Colonic mucosa (tissue), 4 donors: ENCODE measurements around the gene HASPIN. TPM values are rescaled to one million over a fixed set of nuclear protein-coding genes. Genes with fewer than 3 reads are reported as not detected.
"Not testable (repeated sequence)": the region's sequence is repeated elsewhere in the genome, so short reads cannot be mapped to it uniquely, and the experiment has no call there.

Source experiments
- DNase-seq: peaks from one replicate; pipeline ENCODE4 v3.0.0-alpha.2; 2020
- H3K27ac ChIP-seq: fragments of 200-600 bp; one replicate; pipeline ENCODE4 v1.8.0; 2021
- H3K27me3 ChIP-seq: fragments of 200-600 bp; one replicate; pipeline ENCODE4 v1.8.0; 2021
- H3K36me3 ChIP-seq: fragments of 200-600 bp; one replicate; pipeline ENCODE4 v1.8.0; 2021
- H3K4me1 ChIP-seq: fragments of 200-600 bp; one replicate; pipeline ENCODE4 v1.8.0; 2021; ENCODE audit warnings: mild to moderate bottlenecking
- H3K4me3 ChIP-seq: fragments of 200-600 bp; one replicate; pipeline ENCODE4 v1.8.0; 2021
- H3K9ac ChIP-seq, 2 donors: one replicate each; pipeline ENCODE4 v1.7.0; 2013; ENCODE audit warnings: control low read depth in 2 of 2, low read depth in 2 of 2, low read length in 2 of 2
- H3K9me3 ChIP-seq: fragments of 200-600 bp; one replicate; pipeline ENCODE4 v1.8.0; 2021
- intact Hi-C: fragments of 100-400 bp; cut with DNase I; formaldehyde crosslinking; loops from one replicate; pipeline ENCODE4 v1.14.1; 2022
- total RNA-seq, 2 donors: library from RNA; stranded (reverse); fragmentation: NEBNext Ultra II Directional in 1 of 2; extraction: Animal tissue kit (Norgen Biotek cat#: 25700) in 1 of 2; gene quantifications; one replicate each; pipeline ENCODE4 v1.2.1, GENCODE V29; 2021
- TF ChIP-seq, protein P1 (sequence below): fragments of 200-600 bp; IDR thresholded peaks from one replicate; pipeline ENCODE4 v1.8.0; 2022; ENCODE audit warnings: antibody characterized with exemption, mild to moderate bottlenecking
- donor health status: healthy.
- donor health status: DM: no; HTN: no; CAD: no.
- donor health status: DM: no; HTN: no; CAD: no.

HASPIN gene
- total RNA-seq, 2 donors from 2014 or later, result 2.6 to 13.2 TPM

DNA sequence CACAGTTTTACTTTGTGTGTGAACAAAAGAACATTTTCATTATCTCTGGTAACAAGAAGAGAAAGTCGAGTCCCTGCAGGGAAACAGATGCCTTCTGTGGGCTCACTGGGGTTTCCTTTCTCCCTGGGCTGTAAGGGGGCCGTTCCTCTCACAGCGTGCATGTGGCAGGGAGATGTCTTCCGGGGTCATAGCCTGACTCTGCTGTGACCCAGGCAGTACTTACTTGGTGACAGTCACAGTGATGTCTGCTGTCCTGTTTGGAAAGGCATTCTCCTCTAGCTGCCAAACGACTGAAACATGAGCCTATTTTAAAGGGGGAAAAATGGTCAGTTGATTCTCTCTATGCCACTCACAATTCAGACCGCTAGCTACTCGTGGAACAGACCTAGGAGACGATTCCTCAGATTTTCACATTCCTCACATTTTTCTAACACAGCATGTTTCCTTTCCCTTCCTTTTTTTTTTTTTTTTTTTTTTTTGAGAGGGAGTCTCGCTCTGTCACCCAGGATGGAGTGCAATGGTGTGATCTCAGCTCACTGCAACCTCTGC, 7.3 kb downstream of the HASPIN start:
- no peak for DNase-seq
- Histone ChIP-seq H3K4me3 (no peak overlapping the region), H3K9ac (no peak overlapping the region), H3K9me3 (no peaks in the 10 kb centered on the region), H3K27ac (no peak overlapping the region), H3K36me3 (no peaks in the 10 kb centered on the region), H3K27me3 (no peaks in the 10 kb centered on the region), H3K4me1 (no peaks in the 10 kb centered on the region)
- TF ChIP-seq, protein P1, sequence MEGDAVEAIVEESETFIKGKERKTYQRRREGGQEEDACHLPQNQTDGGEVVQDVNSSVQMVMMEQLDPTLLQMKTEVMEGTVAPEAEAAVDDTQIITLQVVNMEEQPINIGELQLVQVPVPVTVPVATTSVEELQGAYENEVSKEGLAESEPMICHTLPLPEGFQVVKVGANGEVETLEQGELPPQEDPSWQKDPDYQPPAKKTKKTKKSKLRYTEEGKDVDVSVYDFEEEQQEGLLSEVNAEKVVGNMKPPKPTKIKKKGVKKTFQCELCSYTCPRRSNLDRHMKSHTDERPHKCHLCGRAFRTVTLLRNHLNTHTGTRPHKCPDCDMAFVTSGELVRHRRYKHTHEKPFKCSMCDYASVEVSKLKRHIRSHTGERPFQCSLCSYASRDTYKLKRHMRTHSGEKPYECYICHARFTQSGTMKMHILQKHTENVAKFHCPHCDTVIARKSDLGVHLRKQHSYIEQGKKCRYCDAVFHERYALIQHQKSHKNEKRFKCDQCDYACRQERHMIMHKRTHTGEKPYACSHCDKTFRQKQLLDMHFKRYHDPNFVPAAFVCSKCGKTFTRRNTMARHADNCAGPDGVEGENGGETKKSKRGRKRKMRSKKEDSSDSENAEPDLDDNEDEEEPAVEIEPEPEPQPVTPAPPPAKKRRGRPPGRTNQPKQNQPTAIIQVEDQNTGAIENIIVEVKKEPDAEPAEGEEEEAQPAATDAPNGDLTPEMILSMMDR, result no peak
- intact Hi-C loops, result no loop called here

DNA sequence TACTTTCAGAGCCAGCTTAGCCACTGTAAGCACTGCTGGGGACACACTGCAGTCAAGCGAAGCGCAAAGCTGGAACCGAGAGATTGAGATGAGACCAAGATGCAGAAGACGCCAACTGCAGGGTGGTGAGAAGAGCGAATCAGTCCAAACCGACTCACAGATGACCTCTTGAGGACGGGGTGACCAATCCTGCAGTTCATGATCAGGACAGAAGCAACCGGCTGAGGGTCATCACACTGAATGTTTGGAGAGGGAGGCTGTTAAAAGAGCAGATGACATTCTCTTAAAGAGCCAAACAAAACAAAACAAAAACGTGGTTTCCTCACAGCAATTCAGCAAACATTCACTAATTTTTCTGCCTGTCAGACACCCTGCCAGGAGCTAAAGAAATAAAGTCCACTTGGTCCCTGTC, 8.5 kb downstream of the HASPIN start:
- H3K27ac ChIP-seq, result no peak overlapping the region
- no peaks in the 10 kb centered on the region for H3K27me3 ChIP-seq
- intact Hi-C loops, result no loop called here
- no peak for DNase-seq
- H3K9me3 ChIP-seq, result no peaks in the 10 kb centered on the region
- H3K4me1 ChIP-seq, result no peaks in the 10 kb centered on the region
- H3K4me3 ChIP-seq, result no peak overlapping the region
- H3K9ac ChIP-seq, result no peak overlapping the region
- TF ChIP-seq, protein P1, result no peak
- H3K36me3 ChIP-seq, result no peaks in the 10 kb centered on the region

DNA sequence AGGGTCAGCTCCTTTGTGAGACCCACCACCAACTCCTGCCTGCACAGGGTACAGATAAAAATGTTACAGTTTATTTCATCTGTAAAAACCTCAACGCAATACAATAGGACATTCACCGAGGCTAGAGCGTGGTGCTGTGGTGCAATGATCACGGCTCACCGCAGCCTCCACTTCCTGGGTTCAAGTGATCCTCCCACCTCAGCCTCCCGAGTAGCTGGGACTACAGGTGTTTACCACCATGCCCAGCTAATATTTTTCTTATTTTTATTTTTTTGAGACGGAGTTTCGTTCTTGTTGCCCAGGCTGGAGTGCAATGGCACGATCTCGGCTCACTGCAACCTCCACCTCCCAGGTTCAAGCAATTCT, 11.2 kb downstream of the HASPIN start:
- H3K9me3 ChIP-seq, H3K4me3 ChIP-seq, H3K27me3 ChIP-seq, H3K9ac ChIP-seq, H3K36me3 ChIP-seq, DNase-seq, H3K4me1 ChIP-seq, H3K27ac ChIP-seq: not testable (repeated sequence)
- intact Hi-C loops, result loop anchor here (5.0 kb wide), 1 partner anchor 92 kb away; no protein-coding TSS in a partner anchor

DNA sequence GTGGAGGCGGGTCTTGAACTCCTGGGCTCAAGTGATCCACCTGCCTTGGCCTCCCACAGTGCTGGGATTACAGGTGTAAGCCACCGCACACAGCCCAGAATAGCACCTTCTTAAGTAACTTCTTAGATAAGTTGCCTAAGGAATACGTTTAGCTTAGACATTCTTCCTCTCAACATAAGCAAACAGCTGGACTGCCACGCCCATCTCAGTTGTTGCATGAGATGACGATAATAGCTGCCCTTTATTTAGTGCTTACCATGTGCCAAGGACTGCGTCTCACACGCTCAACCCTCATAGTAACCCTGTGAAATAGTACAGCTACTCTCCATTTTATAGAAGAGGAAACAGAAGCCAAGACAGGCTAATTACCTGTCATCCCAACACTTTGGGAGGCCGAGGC, 11.8 kb downstream of the HASPIN start:
- H3K27me3 ChIP-seq, result no peaks in the 10 kb centered on the region
- DNase-seq, result no peak
- TF ChIP-seq, protein P1, result no peak
- intact Hi-C loops, result loop anchor here (5.0 kb wide), 1 partner anchor 92 kb away; no protein-coding TSS in a partner anchor
- H3K27ac ChIP-seq, result no peak overlapping the region
- H3K4me1 ChIP-seq, result peaks cover 7% of the 10 kb centered on the region
- no peak overlapping the region for H3K9ac ChIP-seq
- no peaks in the 10 kb centered on the region for H3K9me3 ChIP-seq
- H3K36me3 ChIP-seq, result no peaks in the 10 kb centered on the region
- H3K4me3 ChIP-seq, result no peak overlapping the region

DNA sequence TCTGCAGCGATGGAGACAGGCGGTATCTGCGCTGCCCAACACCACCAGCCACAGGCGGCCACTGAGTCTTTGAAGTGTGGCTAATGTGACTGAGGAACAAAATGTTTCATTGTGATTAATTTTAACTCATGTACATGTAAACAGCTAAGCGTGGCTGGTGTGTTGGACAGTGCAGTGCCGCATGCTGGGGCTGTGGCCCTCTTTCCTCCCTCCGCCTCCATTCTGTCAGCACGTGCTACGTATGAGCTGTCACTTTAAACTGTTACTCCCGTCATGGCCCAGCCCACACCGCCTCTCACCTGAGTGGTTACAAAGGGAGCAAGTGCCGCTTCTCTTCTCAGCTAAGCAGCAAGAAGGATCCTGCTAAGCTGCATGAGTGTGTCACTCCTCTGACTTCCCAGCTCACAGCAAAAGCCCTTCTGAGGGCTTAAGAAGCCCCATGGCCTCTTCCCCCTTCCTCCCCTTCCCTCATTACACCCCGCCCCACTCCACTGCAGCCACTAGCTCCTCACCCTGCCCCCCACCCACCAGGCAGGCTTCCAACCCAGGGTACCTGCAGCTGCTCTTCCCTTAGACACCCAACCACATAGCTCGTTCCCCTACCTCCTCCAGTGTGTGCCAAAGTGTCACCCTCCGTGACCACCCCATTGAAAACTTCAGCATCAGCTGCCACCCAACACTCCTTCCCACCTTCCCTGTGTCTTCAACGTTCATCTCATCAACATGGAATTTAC, 15.0 kb downstream of the HASPIN start:
- H3K4me1 ChIP-seq, result peaks cover 7% of the 10 kb centered on the region
- DNase-seq, result peak; percentile 62
- H3K27ac ChIP-seq, result no peak overlapping the region
- TF ChIP-seq, protein P1, result no peak
- no peak overlapping the region for H3K9ac ChIP-seq
- no peak overlapping the region for H3K4me3 ChIP-seq
- no peaks in the 10 kb centered on the region for H3K9me3 ChIP-seq
- intact Hi-C loops, result loop anchor here (5.0 kb wide), 1 partner anchor 89 kb away; no protein-coding TSS in a partner anchor
- H3K36me3 ChIP-seq, result no peaks in the 10 kb centered on the region
- no peaks in the 10 kb centered on the region for H3K27me3 ChIP-seq
